ENCODE data around the gene ANKRD9.
"Not testable (repeated sequence)": the region's sequence is repeated elsewhere in the genome, so short reads cannot be mapped to it uniquely, and the experiment has no call there.

The ANKRD9 gene, protein sequence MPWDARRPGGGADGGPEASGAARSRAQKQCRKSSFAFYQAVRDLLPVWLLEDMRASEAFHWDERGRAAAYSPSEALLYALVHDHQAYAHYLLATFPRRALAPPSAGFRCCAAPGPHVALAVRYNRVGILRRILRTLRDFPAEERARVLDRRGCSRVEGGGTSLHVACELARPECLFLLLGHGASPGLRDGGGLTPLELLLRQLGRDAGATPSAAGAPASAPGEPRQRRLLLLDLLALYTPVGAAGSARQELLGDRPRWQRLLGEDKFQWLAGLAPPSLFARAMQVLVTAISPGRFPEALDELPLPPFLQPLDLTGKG

DNA sequence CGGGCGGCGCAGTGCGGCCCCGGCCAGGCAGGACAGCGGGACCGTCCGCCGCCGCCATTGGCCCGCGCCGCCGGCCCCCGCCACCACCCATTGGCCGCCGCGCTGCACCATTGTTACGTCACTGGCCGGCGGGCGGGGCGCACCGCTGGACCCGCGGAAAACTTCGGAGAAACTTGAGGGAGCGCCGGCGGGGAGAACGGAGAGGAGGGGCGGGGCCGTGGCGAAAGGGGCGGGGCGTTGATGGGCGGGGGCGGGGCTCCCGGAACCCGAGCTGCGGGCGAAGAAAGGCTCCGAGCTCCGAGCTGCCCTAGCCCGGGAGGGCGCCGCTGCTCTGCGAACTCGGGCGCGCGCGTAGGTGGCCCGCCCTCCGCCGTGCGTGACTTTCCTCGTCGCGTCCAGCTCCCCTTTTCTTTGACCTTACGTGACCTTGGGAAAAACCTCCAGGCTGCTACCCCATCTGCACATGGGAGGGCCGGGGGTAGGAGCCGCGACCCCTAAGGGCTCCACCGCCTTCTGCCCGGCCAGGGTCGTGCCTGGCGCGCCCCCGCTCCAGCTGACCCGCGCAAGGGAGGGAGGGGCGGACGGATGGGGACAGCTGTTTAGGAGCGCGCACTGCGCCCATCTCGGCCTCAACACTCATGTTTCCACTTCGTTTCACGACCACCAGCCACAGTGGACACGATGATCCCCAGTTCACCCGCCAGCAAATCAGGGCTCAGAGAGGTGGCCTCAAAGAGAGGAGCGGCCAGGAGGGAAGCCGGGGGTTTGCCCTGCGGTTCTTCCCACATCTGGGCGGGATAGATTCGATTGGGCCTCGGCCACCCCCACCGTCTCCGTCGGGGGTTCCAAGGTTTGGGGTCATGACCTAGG is at the start of gene ANKRD9:
TSS of gene ANKRD9 (minus strand) at position 31 of the 870 bp plus-strand sequence. CDS start 1,887 bp downstream, outside the sequence.
- peak; percentile 90 for DNase-seq

DNA sequence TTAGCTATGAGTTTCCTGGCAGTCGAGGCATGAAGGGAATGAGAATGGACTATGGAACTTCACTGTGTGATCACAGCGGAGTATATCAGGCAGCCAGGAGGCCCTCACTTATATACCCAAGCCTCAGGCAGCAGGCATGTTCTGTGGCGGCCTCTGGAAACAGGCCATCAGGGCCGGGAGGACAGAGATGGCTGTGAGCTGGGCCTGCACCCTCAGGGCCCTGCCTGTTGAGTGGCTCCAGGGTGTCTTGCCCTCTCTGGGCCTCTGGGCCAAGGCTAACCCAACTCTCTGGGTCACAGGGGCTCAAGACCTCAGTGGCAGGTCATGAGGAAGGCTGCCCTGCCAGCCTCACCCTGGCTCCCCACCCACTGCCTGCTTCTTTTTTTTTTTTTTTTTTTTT is 49.0 kb upstream of the ANKRD9 start:
- DNase-seq, result no peak

DNA sequence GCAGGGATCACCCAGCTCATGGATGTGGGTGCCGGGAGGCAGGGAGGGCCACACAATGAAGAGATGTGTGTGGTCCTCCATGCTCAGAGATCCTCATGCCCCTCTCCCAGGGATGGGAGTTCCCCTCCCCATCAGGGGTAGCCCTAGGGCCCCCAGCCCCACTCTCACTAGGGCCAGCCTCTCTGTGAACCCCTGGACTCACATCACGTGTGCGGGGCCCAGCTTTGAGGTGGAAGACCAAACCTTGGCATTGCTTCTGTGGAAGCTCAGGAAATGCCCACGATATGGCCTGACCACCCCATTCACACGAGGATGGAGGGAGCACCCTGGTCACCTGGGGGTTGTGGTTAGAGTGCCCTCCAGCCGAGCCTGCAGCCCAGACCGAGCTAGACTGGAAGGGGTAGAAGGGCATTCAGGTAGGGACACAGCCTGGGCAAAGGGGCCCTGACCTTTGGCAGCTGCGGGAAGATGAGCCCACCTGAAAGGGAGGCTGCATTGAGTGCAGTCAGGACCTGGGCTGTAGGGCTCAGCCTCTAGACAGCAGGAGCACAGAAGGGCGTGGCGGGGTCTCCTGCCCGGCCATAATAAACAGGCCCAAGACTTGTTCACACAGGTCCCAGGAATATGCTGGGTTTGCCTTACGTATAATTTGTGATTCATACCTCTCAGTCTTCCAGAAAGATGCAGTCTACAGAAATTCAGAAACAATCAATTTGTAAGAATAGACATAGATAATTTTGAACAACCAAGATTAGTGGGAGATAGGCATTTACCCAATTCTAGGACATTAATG is 48.1 kb upstream of the ANKRD9 start:
- DNase-seq, result no peak

DNA sequence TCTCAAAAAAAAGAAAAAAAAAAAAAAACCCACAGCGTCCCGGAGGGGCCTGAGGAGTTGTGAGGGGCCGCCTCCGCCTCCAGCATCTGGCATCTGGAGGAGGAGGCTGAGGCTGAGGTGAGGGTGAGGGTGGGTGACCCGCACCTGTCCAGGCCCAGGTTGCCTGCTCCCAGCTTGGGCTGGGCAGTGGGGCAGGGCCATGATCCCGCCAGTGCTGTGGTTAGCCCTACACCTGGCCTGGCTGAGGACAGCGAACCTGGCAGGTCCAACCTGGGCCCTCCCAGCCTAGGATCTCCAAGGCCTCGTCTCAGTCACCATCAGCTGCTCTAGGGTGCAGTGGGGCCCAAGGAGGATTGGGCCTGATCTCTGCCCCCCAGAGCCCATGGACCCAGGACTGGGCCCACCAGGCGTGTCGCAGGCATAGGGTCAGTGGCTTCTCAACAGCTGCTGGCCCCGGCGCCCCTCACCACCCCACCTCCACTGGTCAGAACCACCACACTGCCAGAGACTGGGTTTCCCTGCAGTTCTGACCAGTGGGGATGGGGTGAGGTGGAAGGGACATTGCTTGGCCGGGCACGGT is 46.6 kb upstream of the ANKRD9 start:
- DNase-seq, result no peak

DNA sequence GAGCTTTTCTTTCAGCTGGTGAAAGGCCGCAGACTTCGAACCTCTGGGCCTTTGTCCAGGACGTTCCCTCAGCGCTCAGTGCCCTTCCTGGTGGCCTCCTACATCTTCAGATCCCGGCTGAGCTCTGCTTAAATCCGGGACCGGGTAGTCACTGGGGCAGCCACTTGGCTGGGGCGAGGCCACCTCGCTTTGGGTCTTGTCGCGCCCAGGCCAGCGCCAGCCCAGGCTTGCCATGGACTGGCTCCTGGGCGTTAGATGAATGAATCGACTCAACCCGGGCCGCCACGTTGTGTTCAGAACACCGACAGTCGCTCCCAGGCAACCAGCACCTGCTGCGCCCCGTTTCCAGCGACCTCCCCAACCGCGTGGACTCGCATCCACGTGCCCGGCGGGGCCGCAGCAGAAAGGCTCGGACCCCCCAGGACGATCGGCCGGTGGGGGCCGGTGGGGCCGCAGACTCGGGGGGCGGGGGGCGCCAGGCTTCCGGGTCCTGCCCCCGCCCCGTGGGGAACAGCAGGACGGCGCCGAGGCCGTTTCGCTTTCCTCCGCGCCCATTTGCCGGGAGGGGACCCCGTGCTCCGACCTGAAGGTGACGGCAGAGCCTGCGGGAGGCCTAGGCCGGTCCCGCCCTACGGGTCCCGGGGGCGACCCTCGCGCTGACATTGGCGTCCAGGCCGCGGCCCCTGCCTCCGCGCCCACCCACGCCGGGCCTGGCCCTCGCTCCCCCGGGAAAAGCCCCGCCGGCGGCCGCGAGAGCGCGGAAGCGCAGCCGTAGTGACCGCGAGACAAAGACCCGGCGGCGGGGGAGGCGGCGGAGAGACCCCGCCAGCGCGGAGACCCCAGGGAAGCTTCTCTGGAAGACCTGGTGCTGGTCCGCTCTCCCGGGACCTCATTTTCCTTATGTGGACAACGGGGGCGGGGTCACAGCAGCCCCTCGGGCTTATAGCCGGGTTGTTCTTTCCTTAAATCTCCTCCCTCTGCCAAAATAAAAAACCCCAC is 45.5 kb upstream of the ANKRD9 start:
- DNase-seq, result peak; percentile 63

DNA sequence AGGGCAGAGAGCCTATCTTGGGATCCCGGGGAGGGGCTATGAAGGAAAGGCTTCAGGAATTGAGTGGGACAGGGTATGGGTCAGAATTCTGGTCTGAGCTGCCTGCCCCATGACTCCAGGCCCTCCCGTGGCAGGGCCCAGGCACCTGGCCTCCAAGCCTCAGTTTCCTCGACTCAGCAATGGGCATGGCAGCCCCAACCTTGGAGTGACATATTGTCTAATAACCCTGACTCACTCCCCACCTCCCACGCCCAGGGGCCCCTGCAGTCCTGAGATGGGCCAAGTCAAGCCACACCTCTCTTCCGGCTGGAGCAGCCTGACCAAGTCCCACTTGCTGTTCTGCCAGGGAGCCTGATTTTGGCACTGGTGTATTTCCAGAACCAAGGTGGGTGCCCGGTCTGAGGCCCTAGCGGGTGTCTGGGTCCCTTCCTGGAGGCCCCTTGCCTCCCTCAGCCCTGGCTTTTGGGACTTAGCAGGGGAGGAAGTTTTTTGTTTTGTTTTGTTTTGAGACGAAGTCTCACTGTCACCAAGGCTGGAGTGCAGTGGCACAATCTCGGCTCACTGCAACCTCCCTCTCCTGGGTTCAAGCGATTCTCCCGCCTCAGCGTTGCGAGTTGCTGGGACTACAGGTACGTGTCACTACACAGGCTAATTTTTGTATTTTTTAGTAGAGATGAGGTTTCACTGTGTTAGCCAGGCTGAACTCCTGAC is 42.6 kb upstream of the ANKRD9 start:
- peak; percentile 23 for DNase-seq

DNA sequence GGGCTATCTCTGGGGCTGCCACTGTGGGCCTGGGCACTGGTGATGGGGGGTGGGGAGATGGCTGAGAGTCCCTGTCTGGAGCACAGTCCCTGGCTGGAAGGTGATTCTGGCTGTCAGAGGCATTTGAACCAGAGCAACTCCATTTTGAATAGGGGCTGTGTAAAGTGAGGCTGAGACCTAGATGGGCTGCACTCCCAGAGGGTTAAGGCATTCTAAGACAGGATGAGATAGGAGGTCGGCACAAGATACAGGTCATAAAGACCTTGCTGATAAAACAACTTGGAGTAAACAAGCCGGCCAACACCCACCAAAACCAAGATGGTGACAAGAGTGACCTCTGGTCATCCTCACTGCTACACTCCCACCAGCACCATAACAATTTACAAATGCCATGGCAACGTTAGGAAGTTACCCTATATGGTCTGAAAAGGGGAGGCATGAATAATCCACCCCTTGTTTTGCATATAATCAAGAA is 41.4 kb upstream of the ANKRD9 start:
- not testable (repeated sequence) for DNase-seq

DNA sequence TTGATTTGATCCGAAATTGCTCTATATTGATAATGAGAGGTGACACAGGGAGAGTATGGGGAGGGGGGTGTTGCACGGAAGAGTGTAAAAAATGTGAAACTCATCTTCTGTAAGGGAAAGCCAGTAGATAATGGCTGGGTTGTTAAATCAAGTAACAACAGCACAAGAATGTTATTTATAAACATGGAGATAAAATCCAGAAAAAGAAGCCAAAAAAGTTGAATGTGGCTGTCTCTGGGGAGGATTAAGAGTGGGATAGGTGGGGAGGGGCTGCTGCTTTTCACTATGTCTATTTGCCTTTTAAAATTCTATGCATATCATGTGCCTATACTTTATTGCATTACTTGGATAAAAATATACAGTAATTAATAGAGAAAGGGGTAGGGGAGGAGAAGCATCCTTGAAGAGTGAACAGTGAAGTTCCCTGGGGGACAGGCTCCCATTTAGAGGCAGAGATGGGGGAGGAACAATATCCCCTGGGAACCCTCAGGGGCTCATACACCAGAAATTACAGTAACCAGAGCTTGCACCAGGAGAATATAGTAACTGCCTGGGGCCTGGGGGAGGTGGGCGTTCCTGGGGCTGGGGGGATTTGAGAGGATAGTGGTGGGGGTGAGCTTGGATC is 39.2 kb upstream of the ANKRD9 start:
- DNase-seq, result no peak

DNA sequence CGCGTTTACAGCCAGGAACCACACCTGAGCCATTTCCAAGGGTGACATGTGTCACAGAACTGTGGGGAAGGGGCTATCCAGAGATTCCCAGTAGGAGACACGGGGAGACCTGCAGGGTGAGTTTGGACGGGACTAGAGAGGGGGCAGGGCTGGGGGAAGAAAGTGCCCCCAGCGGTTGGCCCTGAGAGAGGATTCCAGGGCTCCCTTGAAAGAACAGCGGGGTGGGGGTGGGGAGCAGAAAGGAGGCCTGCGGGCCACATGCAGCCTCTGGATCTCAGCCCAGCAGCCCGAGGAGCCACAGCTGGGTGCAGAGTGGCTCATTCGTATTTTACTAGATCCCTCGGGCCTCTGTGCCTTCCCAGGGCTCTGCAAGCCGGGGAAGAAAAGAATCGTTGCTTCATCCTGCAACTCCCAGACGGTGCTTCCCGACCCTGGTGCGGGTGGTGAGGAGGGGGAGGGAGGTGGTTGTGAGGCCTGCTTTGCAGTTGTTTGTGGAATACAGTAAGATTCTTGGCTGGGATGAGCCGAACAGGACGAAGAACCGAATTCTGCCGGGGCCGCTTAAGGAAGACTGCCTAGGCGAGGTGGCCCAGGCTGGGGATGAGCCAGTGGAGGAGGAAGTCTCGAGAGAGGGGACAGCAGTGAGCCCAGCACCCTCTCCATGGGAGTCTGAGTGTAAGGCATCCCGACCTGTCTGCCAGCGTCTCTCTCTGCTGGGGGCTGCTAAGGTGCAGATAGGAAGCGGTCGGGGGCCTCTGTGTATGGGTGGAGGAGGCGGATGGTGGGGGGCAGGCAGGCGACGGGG is 36.1 kb upstream of the ANKRD9 start:
- no peak for DNase-seq

DNA sequence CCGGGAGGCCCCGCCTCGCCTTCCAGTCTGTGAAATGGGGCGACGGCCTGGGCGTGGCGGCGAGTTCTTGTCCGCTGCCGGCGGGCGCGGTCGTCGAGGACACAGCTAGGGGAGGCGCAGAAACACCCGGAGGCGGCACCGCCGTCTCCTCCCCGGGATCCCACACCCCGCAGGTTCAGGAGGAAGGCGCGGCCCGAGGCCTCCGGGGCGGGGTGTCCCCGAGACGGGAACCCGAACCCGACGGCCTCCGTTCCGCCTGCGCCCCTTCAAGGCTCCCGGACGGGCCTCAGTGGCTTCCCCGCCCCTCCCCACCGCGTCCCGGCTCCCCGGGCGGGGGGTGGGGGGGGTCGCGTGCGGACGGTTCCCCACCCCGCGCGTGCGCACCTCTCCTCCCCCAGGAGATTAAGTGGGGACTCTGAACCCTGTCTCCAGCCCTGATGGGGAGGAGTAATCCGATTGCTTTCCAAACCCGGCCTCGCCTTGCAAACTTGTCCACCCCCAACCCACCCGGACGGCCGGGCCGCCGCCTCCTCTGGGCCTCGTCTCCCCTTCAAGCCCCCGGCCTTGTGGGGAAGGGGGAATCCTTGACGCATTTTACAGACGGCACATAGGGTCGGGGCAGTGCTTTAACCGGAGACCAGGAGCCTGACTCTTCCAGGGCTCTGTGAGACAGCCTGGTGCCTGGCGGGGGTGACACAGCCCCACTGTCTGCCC is 35.3 kb upstream of the ANKRD9 start:
- peak; percentile 17 for DNase-seq

DNA sequence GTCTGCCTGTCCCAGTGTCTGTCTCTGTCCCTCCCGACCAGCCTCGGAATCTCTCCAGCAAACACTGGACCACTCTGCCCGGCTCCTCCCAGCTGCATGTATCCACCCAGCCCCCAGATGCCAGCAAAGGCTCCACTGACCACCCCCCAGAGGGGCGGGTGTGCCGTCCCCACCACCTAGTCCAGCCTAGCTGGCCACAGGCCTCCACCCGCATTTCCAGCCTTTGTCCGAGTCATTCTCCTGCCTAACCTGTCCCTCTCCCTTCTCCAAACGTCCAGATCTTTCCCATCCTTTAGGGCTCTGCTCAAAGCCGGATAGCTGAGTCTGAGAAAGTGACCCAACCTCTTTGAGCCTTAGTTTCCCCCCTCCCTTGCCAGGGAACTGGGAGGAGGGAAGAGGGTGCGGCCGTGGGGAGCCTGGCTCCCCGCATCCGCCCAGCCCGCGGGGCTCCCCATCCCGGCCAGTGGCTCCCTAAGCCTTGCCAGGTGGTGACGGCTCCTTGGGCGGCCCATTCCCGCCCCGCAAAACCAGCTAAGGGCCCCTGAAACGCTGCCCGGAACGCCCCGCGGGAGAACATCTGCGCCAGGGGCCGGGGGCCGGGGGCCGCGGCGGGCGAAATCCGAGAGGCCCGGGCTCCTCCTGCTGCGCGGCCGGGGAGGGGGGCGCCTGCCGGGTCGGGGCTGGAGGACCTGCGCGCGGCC is 34.6 kb upstream of the ANKRD9 start:
- DNase-seq, result no peak

DNA sequence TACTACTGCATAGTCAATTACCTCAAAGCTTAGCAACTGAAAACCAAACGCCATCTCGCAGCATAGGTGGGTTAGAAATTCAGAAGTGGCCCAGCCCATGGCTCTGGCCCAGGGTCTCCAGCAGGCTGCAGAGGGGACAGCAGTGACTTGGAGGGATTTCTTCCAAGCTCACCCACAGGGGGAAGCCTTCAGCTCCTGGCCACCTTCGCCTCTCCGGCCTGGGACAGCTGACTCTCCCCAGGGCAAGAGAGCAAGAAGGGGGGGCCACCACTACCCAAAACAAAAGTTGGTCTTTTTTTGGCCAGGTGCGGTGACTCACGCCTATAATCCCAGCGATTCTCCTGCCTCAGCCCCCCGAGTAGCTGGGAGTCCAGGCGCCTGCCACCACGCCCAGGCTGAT is 32.2 kb upstream of the ANKRD9 start:
- no peak for DNase-seq

DNA sequence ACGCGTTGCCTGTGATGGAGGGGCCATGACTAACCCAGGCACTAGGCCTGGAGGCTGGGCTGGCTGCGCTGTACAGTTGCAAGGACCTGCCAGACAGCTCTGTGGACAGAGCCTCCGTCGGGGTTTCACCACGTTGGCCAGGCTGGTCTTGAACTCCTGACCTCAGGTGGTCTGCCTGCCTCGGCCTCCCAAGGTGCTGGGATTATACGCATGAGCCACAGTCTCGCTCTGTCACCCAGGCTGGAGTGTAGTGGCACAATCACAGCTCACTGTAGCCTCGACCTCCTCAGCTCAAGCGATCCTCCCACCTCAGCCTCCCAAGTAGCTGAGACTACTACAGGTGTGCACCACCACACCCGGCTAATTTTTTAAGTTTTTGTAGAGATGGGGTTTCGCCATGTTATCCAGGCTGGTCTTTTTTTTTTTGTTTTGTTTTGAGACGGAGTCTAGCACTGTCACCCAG is 31.5 kb upstream of the ANKRD9 start:
- DNase-seq, result not testable (repeated sequence)

DNA sequence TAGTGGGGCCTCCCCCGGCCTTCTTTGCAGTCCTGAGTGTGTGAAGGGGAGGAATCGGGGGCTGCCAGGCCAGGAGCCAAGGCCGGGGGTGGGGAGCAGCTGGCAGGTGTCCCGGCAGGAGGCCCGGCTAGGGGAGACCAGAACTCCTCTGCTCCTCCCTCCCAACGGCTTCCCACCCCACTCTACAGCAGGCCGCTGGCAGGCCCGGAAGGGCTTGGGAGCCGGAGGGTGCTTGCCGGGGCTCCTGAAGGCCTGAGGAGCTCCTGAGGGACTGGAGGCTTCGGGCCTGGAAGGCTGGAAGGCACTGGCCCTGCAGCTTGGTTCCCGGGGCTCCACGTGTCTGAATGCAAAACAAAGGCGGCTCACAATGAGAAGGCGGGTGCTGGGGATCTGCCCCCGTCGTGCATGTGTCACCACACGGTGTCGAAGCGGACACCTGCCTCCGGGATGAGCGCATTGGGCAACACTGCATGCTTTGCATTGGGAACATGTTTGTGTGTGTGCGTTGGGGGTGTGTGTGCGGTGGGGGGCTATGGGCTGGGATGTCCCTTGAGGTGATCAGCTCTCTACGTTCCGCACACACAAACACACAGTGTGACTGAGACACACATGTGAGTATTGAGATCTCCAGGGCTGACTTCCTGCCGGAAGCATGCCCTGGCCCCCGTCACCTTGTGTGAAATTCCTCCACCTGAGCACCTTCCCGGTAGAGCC is 30.9 kb upstream of the ANKRD9 start:
- DNase-seq, result no peak

DNA sequence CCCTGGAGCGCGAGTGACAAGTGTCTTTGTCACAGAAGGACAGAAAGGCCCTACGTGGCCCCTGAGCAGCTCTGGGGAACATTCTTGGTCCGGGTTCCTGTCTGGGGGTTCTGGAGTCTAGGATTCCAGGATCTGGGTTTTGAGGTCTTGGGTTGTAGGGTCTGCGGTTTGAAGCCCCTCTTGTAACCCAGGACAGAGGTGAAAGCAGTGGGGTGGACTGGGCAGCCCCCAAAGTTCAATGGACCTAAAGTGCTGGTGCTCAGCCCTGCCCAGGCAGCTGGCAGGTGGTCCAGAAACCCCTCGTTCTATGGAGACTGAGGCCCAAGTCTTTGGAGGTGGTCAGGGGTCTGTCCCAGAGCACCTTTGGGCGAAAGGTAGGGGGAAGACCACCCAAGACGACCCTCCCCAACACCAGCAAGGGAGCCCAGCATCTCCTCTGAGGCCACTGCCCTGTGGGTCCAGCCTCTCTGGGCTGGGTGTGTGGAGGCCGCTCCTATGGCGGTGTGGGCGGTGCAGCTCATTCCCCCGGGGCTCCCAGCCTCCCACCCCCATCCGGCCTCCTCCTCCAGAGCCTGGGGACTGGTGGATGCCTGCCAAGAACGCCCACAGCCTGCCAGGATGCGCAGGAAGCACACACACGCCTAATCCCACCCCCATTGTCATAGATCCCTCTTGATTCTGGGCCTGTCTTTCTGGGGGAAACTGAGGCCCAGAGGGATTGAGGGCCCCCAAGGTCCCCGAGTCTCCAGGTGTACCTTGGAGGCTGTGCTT is 30.2 kb upstream of the ANKRD9 start:
- DNase-seq, result no peak

All from stimulated activated CD4-positive, alpha-beta T cell treated with anti-CD3 and anti-CD28 coated beads, Interleukin-4, amount 100 ng/mL, for 1 hour (primary cell).